ENCODE results near the gene C3orf62.
"Not testable (repeated sequence)": the region's sequence is repeated elsewhere in the genome, so short reads cannot be mapped to it uniquely, and the experiment has no call there.

Gene C3orf62

GRCh38 chr3:49269443-49270155 is 7.4 kb downstream of the C3orf62 start:
- DNase-seq (ENCODE audit: low read depth in 3 of 3, low spot score in 1 of 3), result no peak

DNA sequence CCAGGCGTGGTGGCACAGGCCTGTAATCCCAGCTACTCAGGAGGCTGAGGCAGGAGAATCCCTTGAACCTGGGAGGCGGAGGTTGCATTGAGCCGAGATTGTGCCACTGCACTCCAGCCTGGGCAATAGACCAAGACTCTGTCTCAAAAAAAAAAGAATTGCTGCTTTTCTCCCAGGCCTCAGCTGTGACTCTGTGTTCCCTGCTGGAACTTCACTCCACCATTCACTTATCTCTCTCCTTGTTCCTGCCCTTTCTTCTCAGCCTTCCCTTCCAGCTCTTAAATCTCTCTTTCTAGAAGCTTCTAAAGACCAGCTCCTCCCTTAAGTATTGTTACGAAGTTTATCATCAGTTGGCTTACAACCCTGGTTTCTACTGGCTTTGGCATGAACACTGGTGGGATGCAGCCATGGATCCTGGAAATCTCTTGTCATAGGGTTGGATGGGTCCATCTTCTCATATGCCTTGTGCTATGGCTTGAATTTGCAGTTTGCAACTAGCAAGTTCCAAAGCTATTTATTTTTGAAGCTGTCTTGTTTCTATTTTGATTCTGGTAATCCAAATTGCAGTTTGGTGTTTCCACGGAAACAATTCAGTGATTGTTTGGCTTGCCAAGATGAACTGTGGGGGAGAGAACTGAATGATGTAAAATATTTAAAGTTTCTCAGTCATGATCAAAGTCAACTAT is 10.5 kb downstream of the C3orf62 start:
- DNase-seq (ENCODE audit: low read depth in 3 of 3, low spot score in 1 of 3), result no peak

- no peak for DNase-seq (ENCODE audit: low read depth in 3 of 3, low spot score in 1 of 3)
Observed at GRCh38 chr3:49265661-49266386, 11.2 kb downstream of the C3orf62 start.

GRCh38 chr3:49263159-49263889 is 13.7 kb downstream of the C3orf62 start:
- DNase-seq (ENCODE audit: low read depth in 3 of 3, low spot score in 1 of 3), result no peak

DNA sequence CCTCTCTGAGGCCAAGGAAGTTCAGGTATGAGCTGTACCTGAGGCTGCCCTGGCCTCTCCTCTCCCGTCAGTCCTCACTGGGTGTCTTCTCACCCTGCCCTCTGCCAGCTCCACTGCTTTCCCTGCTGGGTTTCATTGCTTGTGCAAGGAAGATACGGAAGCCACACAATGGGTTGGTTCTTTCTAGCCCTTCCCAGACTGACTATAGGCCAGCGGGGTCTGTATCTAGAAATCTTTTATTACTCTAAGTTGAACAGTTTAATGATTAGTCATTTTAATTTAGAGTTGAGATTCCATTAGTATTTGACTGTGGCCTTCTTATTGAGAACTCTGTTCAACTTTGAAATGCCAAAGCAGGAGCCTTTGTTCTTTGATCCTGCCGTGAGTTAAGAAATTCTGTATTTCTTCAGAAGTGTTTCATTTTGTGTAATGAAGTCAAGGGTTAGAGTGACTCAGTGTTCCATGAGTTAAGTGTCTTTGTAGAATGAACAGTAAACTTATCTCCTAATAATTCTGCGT is 16.2 kb downstream of the C3orf62 start:
- DNase-seq (ENCODE audit: low read depth in 3 of 3, low spot score in 1 of 3), result no peak

DNA sequence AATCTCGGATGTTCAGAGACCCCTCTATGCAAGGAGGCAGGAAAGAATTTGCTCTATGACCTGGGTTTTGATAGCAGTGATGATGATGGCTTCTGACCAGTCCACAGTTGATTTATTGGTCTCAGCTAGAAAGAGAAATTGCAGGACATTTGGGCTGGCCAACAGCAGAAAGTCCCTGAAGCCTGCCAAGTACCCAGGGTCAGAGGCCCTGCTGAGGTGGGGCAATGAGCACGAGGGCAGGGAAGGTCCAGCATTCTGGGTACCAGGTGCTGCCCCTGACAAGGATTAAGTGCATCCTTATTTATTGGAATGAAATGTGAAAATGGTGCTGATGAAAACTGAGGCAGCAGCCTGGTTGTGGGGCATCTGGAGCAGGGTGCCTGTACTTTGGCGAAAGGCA is 19.8 kb downstream of the C3orf62 start:
- no peak for DNase-seq (ENCODE audit: low read depth in 3 of 3, low spot score in 1 of 3)

GRCh38 chr3:49255718-49256511 is 21.1 kb downstream of the C3orf62 start:
- no peak for DNase-seq (ENCODE audit: low read depth in 3 of 3, low spot score in 1 of 3)

DNA sequence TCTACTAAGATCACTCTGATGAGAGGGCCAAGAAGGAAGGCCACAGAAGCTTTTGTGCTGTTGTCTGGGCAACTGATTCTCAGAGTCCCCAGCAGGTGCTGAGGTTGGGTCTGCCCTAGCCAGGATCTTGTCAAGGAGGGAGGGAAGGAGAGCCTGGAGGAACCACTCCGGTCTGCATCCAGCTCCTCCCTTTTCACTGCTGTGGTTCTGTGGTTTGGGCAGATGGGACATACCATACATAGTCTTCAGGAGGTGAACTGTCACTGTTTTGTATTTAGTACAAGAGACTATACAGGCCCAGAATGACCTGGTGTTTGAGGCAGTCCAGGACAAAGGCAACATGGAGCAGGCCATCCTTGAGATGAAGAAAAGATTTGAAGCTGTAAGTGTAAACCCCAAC is 21.9 kb downstream of the C3orf62 start:
- no peak for DNase-seq (ENCODE audit: low read depth in 3 of 3, low spot score in 1 of 3)

DNA sequence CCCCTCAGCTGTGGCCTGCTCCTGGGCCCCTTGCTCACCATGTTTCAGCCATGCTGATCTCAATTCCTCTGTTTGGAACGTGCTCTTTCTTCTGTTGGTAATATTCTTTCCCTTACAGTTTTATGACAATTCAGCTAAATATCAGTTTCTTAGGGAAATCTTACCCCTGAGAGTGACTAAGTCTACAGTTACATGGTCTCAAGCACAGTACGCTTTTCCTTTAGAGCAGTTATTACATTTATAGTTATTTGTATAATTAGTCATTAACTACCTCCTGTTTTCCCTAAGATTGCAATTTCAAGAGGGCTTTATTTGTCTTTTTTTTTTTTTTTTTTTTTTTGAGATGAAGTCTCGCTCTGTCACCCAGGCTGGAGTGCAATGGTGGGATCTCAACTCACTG is 23.5 kb downstream of the C3orf62 start:
- no peak for DNase-seq (ENCODE audit: low read depth in 3 of 3, low spot score in 1 of 3)

- DNase-seq (ENCODE audit: low read depth in 3 of 3, low spot score in 1 of 3), result no peak
Observed at GRCh38 chr3:49248840-49249227, 28.2 kb downstream of the C3orf62 start.

GRCh38 chr3:49244581-49245205 is 32.3 kb downstream of the C3orf62 start:
- DNase-seq (ENCODE audit: low read depth in 3 of 3, low spot score in 1 of 3), result no peak

GRCh38 chr3:49240091-49240490 is 36.9 kb downstream of the C3orf62 start:
- DNase-seq (ENCODE audit: low read depth in 3 of 3, low spot score in 1 of 3), result not testable (repeated sequence)

DNA sequence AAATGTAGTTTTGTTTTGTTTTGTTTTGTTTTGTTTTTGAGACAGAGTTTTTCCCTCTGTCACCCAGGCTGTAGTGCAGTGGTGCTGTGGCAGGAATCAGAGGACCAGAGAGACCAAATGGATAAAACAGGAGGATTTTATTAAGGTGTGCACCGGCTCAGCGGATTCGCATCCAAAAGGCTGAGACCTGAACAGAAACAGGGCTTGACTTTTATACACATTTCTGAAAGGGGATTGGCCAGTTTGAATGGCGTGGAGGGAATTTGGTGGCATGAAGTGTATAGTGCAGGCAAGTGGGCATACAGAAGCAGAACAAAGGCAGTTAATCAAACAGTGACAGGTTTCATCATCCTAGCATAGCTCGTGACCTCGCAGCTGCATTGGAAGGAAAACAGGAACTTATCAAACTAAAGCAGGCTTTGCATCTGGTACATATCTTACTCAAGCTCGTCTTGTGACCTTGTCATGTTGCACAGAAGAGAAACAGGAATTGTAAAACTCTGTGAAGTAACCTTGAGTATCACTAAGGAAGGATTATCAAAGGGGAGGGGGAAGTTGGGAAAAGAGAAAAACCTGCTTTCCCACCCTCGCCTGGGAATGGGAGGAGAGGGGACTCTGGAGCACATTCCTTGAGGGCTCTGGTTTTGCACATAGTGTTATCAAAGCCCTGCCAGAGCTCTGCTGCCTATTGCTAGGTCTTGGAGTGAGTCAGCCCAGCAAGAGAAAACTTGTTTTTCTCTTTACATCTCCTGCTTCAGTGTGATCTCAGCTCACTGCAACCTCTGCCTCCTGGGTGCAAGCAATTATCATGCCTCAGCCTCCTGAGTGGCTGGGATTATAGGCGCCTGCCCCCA is 38.5 kb downstream of the C3orf62 start:
- no peak for DNase-seq (ENCODE audit: low read depth in 3 of 3, low spot score in 1 of 3)

DNA sequence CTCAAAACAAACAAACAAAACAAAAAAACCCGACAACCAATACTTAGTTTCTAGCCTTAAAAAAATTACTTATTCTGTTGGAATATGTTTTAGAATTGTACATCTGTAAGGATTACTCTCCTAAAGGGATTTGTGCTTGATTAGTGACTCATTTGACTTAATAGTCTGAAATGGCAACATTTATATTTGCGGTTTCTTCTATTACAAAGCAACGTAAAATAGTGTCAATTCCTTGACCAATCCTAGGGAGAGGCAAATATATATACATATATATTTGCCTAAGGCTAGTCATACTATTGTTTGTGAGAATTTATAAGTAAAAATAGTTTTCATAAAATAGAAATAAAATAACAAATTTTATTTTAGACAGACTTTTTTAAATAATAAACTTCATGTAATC is 39.7 kb downstream of the C3orf62 start:
- DNase-seq (ENCODE audit: low read depth in 3 of 3, low spot score in 1 of 3), result no peak

- DNase-seq (ENCODE audit: low read depth in 3 of 3, low spot score in 1 of 3), result no peak
Observed at GRCh38 chr3:49236226-49236625, 40.8 kb downstream of the C3orf62 start.

DNA sequence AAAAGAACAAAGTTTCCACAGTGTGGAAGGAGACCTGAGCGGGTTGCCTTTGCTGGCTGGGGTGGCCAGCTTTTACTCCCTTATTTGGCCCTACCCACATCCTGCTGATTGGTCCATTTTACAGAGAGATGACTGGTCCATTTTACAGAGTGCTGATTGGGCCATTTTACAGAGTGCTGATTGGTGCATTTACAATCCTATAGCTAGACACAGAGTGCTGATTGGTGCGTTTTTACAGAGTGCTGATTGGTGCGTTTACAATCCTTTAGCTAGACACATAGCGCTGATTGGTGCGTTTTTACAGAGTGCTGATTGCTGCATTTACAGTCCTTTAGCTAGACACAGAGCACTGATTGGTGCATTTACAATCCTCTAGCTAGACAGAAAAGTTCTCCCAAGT is 48.2 kb downstream of the C3orf62 start:
- not testable (repeated sequence) for DNase-seq (ENCODE audit: low read depth in 3 of 3, low spot score in 1 of 3)

DNA sequence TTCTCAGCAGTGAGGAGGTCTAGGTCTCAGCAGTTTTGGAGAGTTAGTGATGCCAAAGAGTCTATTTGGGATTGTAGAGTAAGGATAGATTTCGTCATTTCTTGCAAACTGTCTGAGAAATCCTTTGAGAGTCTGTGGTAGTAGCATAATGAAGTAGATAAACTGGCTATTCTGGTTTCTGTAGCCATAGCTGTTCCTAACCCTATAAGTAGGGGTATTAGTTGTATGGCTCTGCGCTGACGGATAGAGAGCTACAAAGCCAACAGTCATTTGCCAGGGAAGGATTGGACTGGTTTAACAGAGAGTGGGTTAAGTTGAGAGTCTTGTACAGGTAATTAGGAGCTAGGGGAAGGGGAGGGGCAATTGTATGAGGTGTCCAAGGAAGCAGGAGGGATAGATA is 55.0 kb downstream of the C3orf62 start:
- DNase-seq (ENCODE audit: low read depth in 3 of 3, low spot score in 1 of 3), result no peak

DNA sequence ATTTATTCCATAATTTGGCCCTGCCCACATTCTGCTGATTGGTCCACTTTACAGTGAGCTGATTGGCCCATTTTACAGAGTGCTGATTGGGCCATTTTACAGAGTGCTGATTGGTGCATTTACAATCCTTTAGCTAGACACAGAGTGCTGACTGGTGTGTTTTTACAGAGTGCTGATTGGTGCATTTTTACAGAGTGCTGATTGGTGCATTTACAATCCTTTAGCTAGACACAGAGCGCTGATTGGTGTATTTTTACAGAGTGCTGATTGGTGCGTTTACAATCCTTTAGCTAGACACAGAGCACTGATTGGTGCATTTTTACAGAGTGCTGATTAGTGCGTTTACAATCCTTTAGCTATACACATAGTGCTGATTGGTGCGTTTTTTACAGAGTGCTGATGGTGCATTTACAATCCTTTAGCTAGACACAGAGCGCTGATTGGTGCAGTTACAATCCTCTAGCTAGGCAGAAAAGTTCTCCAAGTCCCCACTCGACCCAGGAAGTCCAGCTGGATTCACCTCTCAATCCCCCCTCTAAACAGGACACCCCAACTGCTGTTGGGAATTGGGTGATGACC is 56.0 kb downstream of the C3orf62 start:
- DNase-seq (ENCODE audit: low read depth in 3 of 3, low spot score in 1 of 3), result not testable (repeated sequence)

GRCh38 chr3:49219132-49219531 is 57.9 kb downstream of the C3orf62 start:
- DNase-seq (ENCODE audit: low read depth in 3 of 3, low spot score in 1 of 3), result no peak
